HG03520 (cell line): ENCODE results near the gene MSH4.
A peak's percentile ranks its signal among the peaks of the same experiment; 100 is the strongest.
"Not testable (repeated sequence)": the region's sequence is repeated elsewhere in the genome, so short reads cannot be mapped to it uniquely, and the experiment has no call there.

Experiments used
- ATAC-seq: cut with Tn5 transposase; IDR thresholded peaks from one replicate; pipeline ENCODE4 v1.9.1; 2021; ENCODE audit warnings: mild to moderate bottlenecking, moderate library complexity; ENCODE audit not compliant: unreplicated experiment

The MSH4 gene

GRCh38 chr1:75796376-75797272, at the start of gene MSH4:
Gene MSH4 (plus strand): TSS chr1:75796882. CDS start chr1:75796986, 104 bp downstream.
- ATAC-seq: no peak

GRCh38 chr1:75757210-75757609, 39.5 kb upstream of the MSH4 start:
- ATAC-seq: not testable (repeated sequence)

GRCh38 chr1:75758543-75758942, 38.1 kb upstream of the MSH4 start:
- ATAC-seq: not testable (repeated sequence)

GRCh38 chr1:75764057-75764655, 32.5 kb upstream of the MSH4 start:
- no peak for ATAC-seq

- ATAC-seq: no peak
Observed at GRCh38 chr1:75765697-75766355, 30.9 kb upstream of the MSH4 start.

- no peak for ATAC-seq
Observed at GRCh38 chr1:75768016-75768415, 28.7 kb upstream of the MSH4 start.

GRCh38 chr1:75770761-75771160, 25.9 kb upstream of the MSH4 start:
- no peak for ATAC-seq

GRCh38 chr1:75771978-75772377, 24.7 kb upstream of the MSH4 start:
- ATAC-seq: no peak

- ATAC-seq: not testable (repeated sequence)
Observed at GRCh38 chr1:75777812-75778211, 18.9 kb upstream of the MSH4 start.

GRCh38 chr1:75778694-75779093, 18.0 kb upstream of the MSH4 start:
- not testable (repeated sequence) for ATAC-seq

- not testable (repeated sequence) for ATAC-seq
Observed at GRCh38 chr1:75780183-75780582, 16.5 kb upstream of the MSH4 start.

GRCh38 chr1:75783920-75784319, 12.8 kb upstream of the MSH4 start:
- ATAC-seq: not testable (repeated sequence)

- ATAC-seq: peak; percentile 8
Observed at GRCh38 chr1:75785320-75785982, 11.2 kb upstream of the MSH4 start.

- ATAC-seq: peak; percentile 70
Observed at GRCh38 chr1:75785983-75786853, 10.5 kb upstream of the MSH4 start, which contains the start of gene RABGGTB. Gene RABGGTB (plus strand): TSS chr1:75786256. CDS start chr1:75786272, 16 bp downstream.

- ATAC-seq: no peak
Observed at GRCh38 chr1:75786901-75787493, 9.7 kb upstream of the MSH4 start.

GRCh38 chr1:75787524-75787923, 9.2 kb upstream of the MSH4 start:
- no peak for ATAC-seq

- ATAC-seq: no peak
Observed at GRCh38 chr1:75789988-75790387, 6.7 kb upstream of the MSH4 start.

GRCh38 chr1:75791022-75791421, 5.7 kb upstream of the MSH4 start:
- no peak for ATAC-seq

GRCh38 chr1:75792091-75792490, 4.6 kb upstream of the MSH4 start:
- no peak for ATAC-seq

- no peak for ATAC-seq
Observed at GRCh38 chr1:75794382-75794781, 2.3 kb upstream of the MSH4 start.
